PC-9 (cell line): ENCODE results near the gene RREB1. TPM values are rescaled to one million over a fixed set of nuclear protein-coding genes. Genes with fewer than 3 reads are reported as not detected.

Source experiments
- BruUV-seq: library from RNA; stranded (reverse); fragments of 400-500 nt; replicated peaks from 2 replicates; lab custom pipeline; 2021; lab: Mats Ljungman, UMichigan
- CTCF ChIA-PET: fragments of 300-600 bp; sonication (Branson Sonifier 250); formaldehyde crosslinking; loops from one replicate; lab custom pipeline; 2022; ENCODE audit warnings: antibody characterized with exemption; lab: Charles Lee
- POLR2A ChIA-PET: fragments of 300-600 bp; sonication (Branson Sonifier 250); formaldehyde crosslinking; loops from one replicate; lab custom pipeline; 2022; ENCODE audit warnings: antibody characterized with exemption; ENCODE audit not compliant: unreplicated experiment; lab: Charles Lee
- DNase-seq, 2 experiments: peaks; one replicate each; pipeline versions ENCODE4 v3.0.0 to v3.0.0-alpha.2; 2015 to 2022; ENCODE audit warnings: mixed read lengths in 1 of 2
- H2AFZ ChIP-seq: fragments of 200-600 bp; sonication (generic); 2 replicates; pipeline ENCODE4 v1.8.1; 2017; ENCODE audit warnings: antibody characterized with exemption
- H3F3A ChIP-seq: fragments of 200-600 bp; sonication (generic); 2 replicates; pipeline ENCODE4 v1.8.1; 2017; ENCODE audit warnings: antibody characterized with exemption, mild to moderate bottlenecking, low read depth; ENCODE audit not compliant: insufficient read depth
- H3K27ac ChIP-seq: fragments of 200-600 bp; sonication (generic); 2 replicates; pipeline ENCODE4 v1.6.1; 2016; ENCODE audit warnings: mixed run types
- H3K27me3 ChIP-seq: fragments of 200-600 bp; sonication (generic); 2 replicates; pipeline ENCODE4 v1.6.1; 2016; ENCODE audit warnings: low read depth, mixed run types; ENCODE audit not compliant: insufficient read depth
- H3K36me3 ChIP-seq: fragments of 200-600 bp; sonication (generic); 2 replicates; pipeline ENCODE4 v1.6.1; 2016; ENCODE audit warnings: low read depth, mixed run types
- H3K4me1 ChIP-seq: fragments of 200-600 bp; sonication (generic); replicated peaks from 2 replicates; pipeline ENCODE4 v1.6.1; 2016; ENCODE audit warnings: mixed run types; ENCODE audit not compliant: insufficient read depth
- H3K4me2 ChIP-seq: fragments of 200-600 bp; sonication (generic); 2 replicates; pipeline ENCODE4 v1.6.1; 2017; ENCODE audit warnings: mixed run types
- H3K4me3 ChIP-seq: fragments of 200-600 bp; sonication (generic); 2 replicates; pipeline ENCODE4 v1.6.1; 2016; ENCODE audit warnings: mixed run types
- H3K79me2 ChIP-seq: fragments of 200-600 bp; sonication (generic); 2 replicates; pipeline ENCODE4 v1.6.1; 2017; ENCODE audit warnings: low read depth, mixed run types
- H3K9me2 ChIP-seq: fragments of 200-600 bp; sonication (generic); 2 replicates; pipeline ENCODE4 v1.8.1; 2017; ENCODE audit warnings: mild to moderate bottlenecking; ENCODE audit not compliant: insufficient read depth
- H3K9me3 ChIP-seq: fragments of 200-600 bp; sonication (generic); 2 replicates; pipeline ENCODE4 v1.8.1; 2016; ENCODE audit warnings: low read depth; ENCODE audit not compliant: insufficient read depth
- H4K20me1 ChIP-seq: fragments of 200-600 bp; sonication (generic); 2 replicates; pipeline ENCODE4 v1.8.1; 2017; ENCODE audit not compliant: insufficient read depth
- CTCF ChIP-seq: fragments of 200-600 bp; sonication (generic); conservative IDR thresholded peaks from 2 replicates; pipeline ENCODE4 v1.6.1; 2017; ENCODE audit warnings: mixed run types, antibody characterized with exemption, mild to moderate bottlenecking, moderate library complexity
- EZH2 ChIP-seq: fragments of 200-600 bp; sonication (generic); IDR thresholded peaks from 2 replicates; pipeline ENCODE4 v1.8.0; 2017; ENCODE audit warnings: antibody characterized with exemption, low read depth
- intact Hi-C: fragments of 100-400 bp; cut with micrococcal nuclease; formaldehyde crosslinking; loops from one replicate; pipeline ENCODE4 v1.10.0; 2022; ENCODE audit not compliant: unreplicated experiment
- total RNA-seq: library from RNA; stranded (reverse); gene quantifications from 2 replicates; pipeline ENCODE4 v1.2.3, GENCODE V29; 2021

RREB1 gene
- total RNA-seq, 1 experiment from 2014 or later, result 38.4 TPM

DNA sequence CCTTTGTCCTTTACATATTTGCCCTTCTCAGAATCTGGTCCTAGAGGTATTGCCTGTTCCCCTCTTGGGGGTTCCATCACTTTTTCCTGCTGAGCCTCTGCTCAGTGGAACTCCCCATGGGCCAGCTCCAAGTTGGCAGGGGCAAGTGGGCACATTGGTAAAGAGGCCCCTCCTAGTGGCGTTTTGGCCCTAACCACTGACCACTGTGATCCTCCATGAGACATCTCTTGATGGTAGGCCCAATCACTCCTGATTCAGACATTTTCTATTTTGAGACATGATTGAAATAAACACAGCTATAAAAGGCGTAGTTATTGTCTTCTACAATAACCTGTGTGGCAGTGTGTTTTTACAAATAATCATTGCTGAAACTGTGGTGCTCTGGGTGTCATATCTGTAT lies 83.0 kb downstream of the RREB1 start:
- no peaks in the 10 kb centered on the region for H3K9me3 ChIP-seq
- no peaks in the 10 kb centered on the region for H3K4me1 ChIP-seq
- ChIA-PET POLR2A (no interaction called here), CTCF (no interaction called here)
- H3K36me3 ChIP-seq, result peaks cover 9% of the 10 kb centered on the region
- H3F3A ChIP-seq, result no peaks in the 10 kb centered on the region; the same call in 1 of the 2 replicates
- TF ChIP-seq CTCF (no peak), EZH2 (no peak)
- H3K4me2 ChIP-seq, result no peak overlapping the region
- no peak overlapping the region for H3K27ac ChIP-seq
- intact Hi-C loops, result no loop called here
- no TSS peak for BruUV-seq
- H3K4me3 ChIP-seq, result no peak overlapping the region
- no peaks in the 10 kb centered on the region for H4K20me1 ChIP-seq
- DNase-seq, result no peak
- H3K79me2 ChIP-seq, result no peaks in the 10 kb centered on the region
- H3K27me3 ChIP-seq, result no peaks in the 10 kb centered on the region
- H2AFZ ChIP-seq, result no peak overlapping the region
- no peaks in the 10 kb centered on the region for H3K9me2 ChIP-seq

DNA sequence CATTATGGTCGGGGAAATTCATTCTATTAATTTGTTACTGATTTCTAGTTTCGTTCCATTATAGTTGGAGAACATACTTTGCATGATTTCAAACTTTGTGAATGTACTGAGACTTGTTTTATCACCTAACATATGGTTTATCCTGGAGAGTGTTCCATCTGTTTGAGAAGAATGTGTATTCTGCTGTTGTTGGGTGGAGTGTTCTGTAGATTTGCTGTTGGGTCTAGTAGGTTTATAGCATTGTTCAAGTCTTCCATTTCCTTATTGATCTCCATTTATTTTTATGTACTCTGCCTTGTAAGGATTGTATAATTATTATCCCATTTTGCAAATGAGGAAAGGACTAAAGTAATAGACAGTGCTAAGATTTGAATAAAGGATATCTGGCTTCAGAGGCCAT lies 85.4 kb downstream of the RREB1 start:
- intact Hi-C loops, result no loop called here
- DNase-seq, result no peak
- POLR2A ChIA-PET, result no interaction called here

GRCh38 chr6:7194657-7195056 lies 86.9 kb downstream of the RREB1 start:
- Histone ChIP-seq H3K36me3 (peaks cover 6% of the 10 kb centered on the region; the same call in 1 of the 2 replicates), H3K9me2 (no peaks in the 10 kb centered on the region), H3K79me2 (0 out of 2 replicates have a peak, but pooled peaks cover 6% of the 10 kb centered on the region), H3K27ac (no peak overlapping the region), H3F3A (no peaks in the 10 kb centered on the region; the same call in 1 of the 2 replicates), H4K20me1 (no peaks in the 10 kb centered on the region), H3K27me3 (no peaks in the 10 kb centered on the region), H3K4me3 (no peak overlapping the region), H3K4me2 (no peak overlapping the region), H2AFZ (no peak overlapping the region), H3K9me3 (no peaks in the 10 kb centered on the region), H3K4me1 (peaks cover 11% of the 10 kb centered on the region)
- ChIA-PET CTCF (no interaction called here), POLR2A (no interaction called here)
- intact Hi-C loops, result no loop called here
- no peak for TF ChIP-seq EZH2
- TF ChIP-seq CTCF, result no peak
- BruUV-seq, result no TSS peak
- no peak for DNase-seq

More for the DNA sequence above, 85.4 kb downstream of the RREB1 start:
- Histone ChIP-seq H4K20me1 (no peaks in the 10 kb centered on the region), H3F3A (no peaks in the 10 kb centered on the region; the same call in 1 of the 2 replicates), H3K9me3 (no peaks in the 10 kb centered on the region), H3K4me1 (no peaks in the 10 kb centered on the region), H3K36me3 (peaks cover 9% of the 10 kb centered on the region), H3K4me3 (no peak overlapping the region), H2AFZ (no peak overlapping the region), H3K9me2 (no peaks in the 10 kb centered on the region), H3K27me3 (no peaks in the 10 kb centered on the region), H3K79me2 (no peaks in the 10 kb centered on the region), H3K4me2 (no peak overlapping the region), H3K27ac (no peak overlapping the region)
- CTCF ChIA-PET, result no interaction called here
- no TSS peak for BruUV-seq
- TF ChIP-seq CTCF (no peak), EZH2 (no peak)
